HG02642 (cell line): ENCODE data around the gene GIT1.

ENCODE experiments used
- ATAC-seq: cut with Tn5 transposase; IDR thresholded peaks from one replicate; pipeline ENCODE4 v1.9.1; 2021; ENCODE audit warnings: mild to moderate bottlenecking; ENCODE audit not compliant: unreplicated experiment, poor library complexity

Gene GIT1

GRCh38 chr17:29582772-29583171, 6.7 kb downstream of the GIT1 start:
- ATAC-seq: no peak

GRCh38 chr17:29582254-29582765, 7.1 kb downstream of the GIT1 start:
- ATAC-seq: no peak

GRCh38 chr17:29581583-29582253, 7.7 kb downstream of the GIT1 start:
- no peak for ATAC-seq

- peak; percentile 71 for ATAC-seq
Measured at GRCh38 chr17:29579866-29580771, 9.3 kb downstream of the GIT1 start.

- no peak for ATAC-seq
Measured at GRCh38 chr17:29578626-29579485, 10.6 kb downstream of the GIT1 start.

- no peak for ATAC-seq
Measured at GRCh38 chr17:29577385-29578211, 11.8 kb downstream of the GIT1 start.

GRCh38 chr17:29577001-29577370, 12.5 kb downstream of the GIT1 start:
- no peak for ATAC-seq

GRCh38 chr17:29576214-29577000, 13.0 kb downstream of the GIT1 start:
- no peak for ATAC-seq

- ATAC-seq: no peak
Measured at GRCh38 chr17:29575511-29576213, 13.8 kb downstream of the GIT1 start.

- no peak for ATAC-seq
Measured at GRCh38 chr17:29574732-29575510, 14.5 kb downstream of the GIT1 start.

- ATAC-seq: no peak
Measured at GRCh38 chr17:29573871-29574731, 15.3 kb downstream of the GIT1 start.

GRCh38 chr17:29573558-29573869, 15.9 kb downstream of the GIT1 start:
- no peak for ATAC-seq

GRCh38 chr17:29572691-29573557, 16.5 kb downstream of the GIT1 start:
- ATAC-seq: no peak

- no peak for ATAC-seq
Measured at GRCh38 chr17:29571883-29572681, 17.4 kb downstream of the GIT1 start.

GRCh38 chr17:29571486-29571882, 18.0 kb downstream of the GIT1 start:
- no peak for ATAC-seq
